ENCODE measurements around the gene LYRM4.

Gene LYRM4

GRCh38 chr6:5213836-5214235, 46.9 kb downstream of the LYRM4 start:
- TF ChIP-seq GATA3 (IDR thresholded peaks at IDR 0.05; ENCODE audit: low read depth, low read length) (no peak), GATA2 (IDR thresholded peaks at IDR 0.05; ENCODE audit: low read depth, low read length) (no peak)

- TF ChIP-seq GATA3 (IDR thresholded peaks at IDR 0.05; ENCODE audit: low read depth, low read length) (no peak), GATA2 (IDR thresholded peaks at IDR 0.05; ENCODE audit: low read depth, low read length) (no peak)
These were observed 49.3 kb downstream of the LYRM4 start for GRCh38 chr6:5211492-5211891.

- TF ChIP-seq GATA2 (IDR thresholded peaks at IDR 0.05; ENCODE audit: low read depth, low read length) = no peak
- no peak for TF ChIP-seq GATA3 (IDR thresholded peaks at IDR 0.05; ENCODE audit: low read depth, low read length)
These were observed 52.2 kb downstream of the LYRM4 start for GRCh38 chr6:5208471-5208971.

- TF ChIP-seq GATA3 (IDR thresholded peaks at IDR 0.05; ENCODE audit: low read depth, low read length) (no peak), GATA2 (IDR thresholded peaks at IDR 0.05; ENCODE audit: low read depth, low read length) (no peak)
These were observed 52.7 kb downstream of the LYRM4 start for GRCh38 chr6:5208057-5208456.

GRCh38 chr6:5206920-5207561, 53.7 kb downstream of the LYRM4 start:
- no peak for TF ChIP-seq GATA3 (IDR thresholded peaks at IDR 0.05; ENCODE audit: low read depth, low read length)

- no peak for TF ChIP-seq GATA3 (IDR thresholded peaks at IDR 0.05; ENCODE audit: low read depth, low read length)
- no peak for TF ChIP-seq GATA2 (IDR thresholded peaks at IDR 0.05; ENCODE audit: low read depth, low read length)
These were observed 54.6 kb downstream of the LYRM4 start for GRCh38 chr6:5205877-5206850.

- TF ChIP-seq GATA3 (IDR thresholded peaks at IDR 0.05; ENCODE audit: low read depth, low read length) (no peak), GATA2 (IDR thresholded peaks at IDR 0.05; ENCODE audit: low read depth, low read length) (no peak)
These were observed 55.7 kb downstream of the LYRM4 start for GRCh38 chr6:5205035-5205507.

- no peak for TF ChIP-seq GATA2 (IDR thresholded peaks at IDR 0.05; ENCODE audit: low read depth, low read length)
- no peak for TF ChIP-seq GATA3 (IDR thresholded peaks at IDR 0.05; ENCODE audit: low read depth, low read length)
These were observed 56.4 kb downstream of the LYRM4 start for GRCh38 chr6:5204376-5204775.

GRCh38 chr6:5203546-5203945, 57.2 kb downstream of the LYRM4 start:
- TF ChIP-seq GATA3 (IDR thresholded peaks at IDR 0.05; ENCODE audit: low read depth, low read length) (no peak), GATA2 (IDR thresholded peaks at IDR 0.05; ENCODE audit: low read depth, low read length) (no peak)

GRCh38 chr6:5202941-5203340, 57.8 kb downstream of the LYRM4 start:
- no peak for TF ChIP-seq GATA2 (IDR thresholded peaks at IDR 0.05; ENCODE audit: low read depth, low read length)
- no peak for TF ChIP-seq GATA3 (IDR thresholded peaks at IDR 0.05; ENCODE audit: low read depth, low read length)

GRCh38 chr6:5202206-5202605, 58.5 kb downstream of the LYRM4 start:
- TF ChIP-seq GATA3 (IDR thresholded peaks at IDR 0.05; ENCODE audit: low read depth, low read length) (no peak), GATA2 (IDR thresholded peaks at IDR 0.05; ENCODE audit: low read depth, low read length) (no peak)

- TF ChIP-seq GATA2 (IDR thresholded peaks at IDR 0.05; ENCODE audit: low read depth, low read length) = no peak
- TF ChIP-seq GATA3 (IDR thresholded peaks at IDR 0.05; ENCODE audit: low read depth, low read length) = no peak
These were observed 59.5 kb downstream of the LYRM4 start for GRCh38 chr6:5201271-5201670.

- TF ChIP-seq GATA2 (IDR thresholded peaks at IDR 0.05; ENCODE audit: low read depth, low read length) (no peak), GATA3 (IDR thresholded peaks at IDR 0.05; ENCODE audit: low read depth, low read length) (no peak)
These were observed 61.0 kb downstream of the LYRM4 start for GRCh38 chr6:5199702-5200101.

- TF ChIP-seq GATA2 (IDR thresholded peaks at IDR 0.05; ENCODE audit: low read depth, low read length) = no peak
- TF ChIP-seq GATA3 (IDR thresholded peaks at IDR 0.05; ENCODE audit: low read depth, low read length) = no peak
These were observed 61.5 kb downstream of the LYRM4 start for GRCh38 chr6:5199283-5199682.

Data from SH-SY5Y (cell line).